Adrenal gland (tissue), 12 donors: ENCODE measurements around the gene TTC8. TPM values are rescaled to one million over a fixed set of nuclear protein-coding genes. Genes with fewer than 3 reads are reported as not detected.
"Not testable (repeated sequence)": the region's sequence is repeated elsewhere in the genome, so short reads cannot be mapped to it uniquely, and the experiment has no call there.

Experiments
- DNase-seq, 7 donors: peaks; one replicate each; pipeline ENCODE4 v3.0.0-alpha.2; 2019 to 2020
- H3K27ac ChIP-seq, 5 donors: fragments of 200-600 bp; sonication (generic) in 4 of 5; 1 replicate in 3 of 5; 2 replicates in 2 of 5; pipeline versions ENCODE4 v1.5.1 to v1.8.0; 2016 to 2020; ENCODE audit warnings: mild to moderate bottlenecking in 1 of 5
- H3K27me3 ChIP-seq: fragments of 200-600 bp; 2 replicates; pipeline ENCODE4 v1.8.0; 2021
- H3K36me3 ChIP-seq, 2 donors: fragments of 200-600 bp; replicated peaks in 1 of 2; 1 replicate in 1 of 2; 2 replicates in 1 of 2; pipeline versions ENCODE4 v1.5.1 to v1.8.0; 2018 to 2022
- H3K4me1 ChIP-seq, 2 donors: fragments of 200-600 bp; replicated peaks in 1 of 2; 1 replicate in 1 of 2; 2 replicates in 1 of 2; pipeline versions ENCODE4 v1.5.1 to v1.8.0; 2018 to 2021
- H3K4me3 ChIP-seq, 4 donors: fragments of 200-600 bp; sonication (generic) in 3 of 4; one replicate each; pipeline ENCODE4 v1.5.1; 2016 to 2018
- H3K9me3 ChIP-seq, 3 donors: fragments of 200-600 bp; sonication (generic) in 1 of 3; replicated peaks in 1 of 3; 1 replicate in 2 of 3; 2 replicates in 1 of 3; pipeline versions ENCODE4 v1.5.1 to v1.8.0; 2016 to 2021
- POLR2A ChIP-seq, 2 donors: fragments of 450-650 bp; IDR thresholded peaks; one replicate each; pipeline ENCODE4 v1.6.1; 2017; ENCODE audit warnings: antibody characterized with exemption in 2 of 2, mild to moderate bottlenecking in 2 of 2, moderate library complexity in 1 of 2
- WGBS, 4 donors: extraction: QIAGEN DNeasy Blood & Tissue Kit in 2 of 4; methylation state at CpG; one replicate each; pipeline versions ENCODE4 v1.1.5 to v1.1.7; 2013 to 2017; 5-methylcytosine and 5-hydroxymethylcytosine counted together
- intact Hi-C, 2 donors: fragments of 100-400 bp; cut with DNase I; formaldehyde crosslinking; loops; one replicate each; pipeline versions ENCODE4 v1.14.1 to v1.15.0; 2022 to 2023
- polyA plus RNA-seq, 3 donors: library from polyadenylated mRNA; stranded (reverse); fragments of 200-250 nt in 2 of 3; fragments of 350-450 nt in 1 of 3; fragmentation: Illumina TruSeq in 1 of 3; extraction: RNeasy Lipid Tissue Mini Kit (QIAGEN cat#74804) in 1 of 3; gene quantifications; one replicate each; pipeline ENCODE4 v1.2.3, GENCODE V29; 2013 to 2014
- total RNA-seq, 9 donors: library from RNA; depleted of rRNA in 4 of 9; stranded (reverse); fragments of >200 nt in 4 of 9; fragments of 120-200 nt in 1 of 9; fragmentation: NEBNext Ultra II Directional in 1 of 9; extraction: Animal tissue kit (Norgen Biotek cat#: 25700) in 1 of 9; gene quantifications; one replicate each; pipeline versions ENCODE4 v1.1.0 to v1.2.4, GENCODE V29; 2013 to 2023
- TF ChIP-seq, protein P1 (sequence below), 6 experiments: fragments of 450-650 bp in 4 of 6; fragments of 200-600 bp in 2 of 6; sonication (generic) in 1 of 6; IDR thresholded peaks; 1 replicate in 5 of 6; 2 replicates in 1 of 6; pipeline versions ENCODE4 v1.5.1 to v1.8.0; 2016 to 2021; ENCODE audit warnings: antibody characterized with exemption in 6 of 6, mild to moderate bottlenecking in 2 of 6, moderate library complexity in 1 of 6
- donor health status: healthy with polysubstance abuse.
- donor health status: Bipolar disorder and iron deficiency.
- donor health status: DM: yes; HTN: yes; CAD: no.
- donor health status: DM: no; HTN: no; CAD: no.
- donor health status: DM: no; HTN: no; CAD: no.
- donor health status: DM: yes; HTN: yes; CAD: no.

Gene TTC8
- total and polyA plus RNA-seq, 12 donors: 40.4 to 184 (median 68.3) TPM

DNA sequence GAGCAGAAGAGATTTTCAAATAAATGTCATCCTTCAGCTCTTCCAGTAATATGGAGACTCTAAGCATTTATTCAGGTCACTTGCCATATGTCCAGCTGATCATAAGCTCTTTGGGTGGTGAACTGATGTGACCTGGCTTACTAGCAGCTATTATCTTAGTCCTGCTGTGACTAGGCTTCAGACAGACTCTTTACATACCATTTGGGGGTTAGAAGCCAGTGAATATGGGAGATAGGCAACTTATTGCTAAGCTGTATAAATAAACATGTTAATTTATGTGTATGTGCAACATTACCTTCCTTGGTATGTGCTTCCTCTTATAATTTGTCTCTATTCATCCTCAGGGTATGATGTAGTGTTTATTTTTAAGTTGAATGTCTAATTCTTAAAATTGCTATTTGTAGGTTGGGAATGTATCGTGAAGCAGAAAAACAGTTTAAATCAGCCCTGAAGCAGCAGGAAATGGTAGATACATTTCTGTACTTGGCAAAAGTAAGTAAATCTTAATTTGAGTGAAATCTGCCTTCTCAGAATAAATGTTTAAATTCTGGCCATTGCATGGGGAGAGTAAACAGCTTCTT lies 32.4 kb downstream of the TTC8 start:
- WGBS, 4 donors: 88 to 93% (median 92%) methylated on average over 1 of the region's 1 CpG
- no peaks in the 10 kb centered on the region for H3K9me3 ChIP-seq
- DNase-seq: no peak
- H3K27me3 ChIP-seq: no peaks in the 10 kb centered on the region
- H3K27ac ChIP-seq: no peak overlapping the region
- H3K4me1 ChIP-seq: no peaks in the 10 kb centered on the region
- intact Hi-C loops: no loop called here
- peaks cover 0 to 30% of the 10 kb centered on the region in 2 donors for H3K36me3 ChIP-seq
- no peak overlapping the region for H3K4me3 ChIP-seq
- TF ChIP-seq POLR2A (IDR thresholded peaks at IDR 0.05): no peak
- TF ChIP-seq, protein P1, sequence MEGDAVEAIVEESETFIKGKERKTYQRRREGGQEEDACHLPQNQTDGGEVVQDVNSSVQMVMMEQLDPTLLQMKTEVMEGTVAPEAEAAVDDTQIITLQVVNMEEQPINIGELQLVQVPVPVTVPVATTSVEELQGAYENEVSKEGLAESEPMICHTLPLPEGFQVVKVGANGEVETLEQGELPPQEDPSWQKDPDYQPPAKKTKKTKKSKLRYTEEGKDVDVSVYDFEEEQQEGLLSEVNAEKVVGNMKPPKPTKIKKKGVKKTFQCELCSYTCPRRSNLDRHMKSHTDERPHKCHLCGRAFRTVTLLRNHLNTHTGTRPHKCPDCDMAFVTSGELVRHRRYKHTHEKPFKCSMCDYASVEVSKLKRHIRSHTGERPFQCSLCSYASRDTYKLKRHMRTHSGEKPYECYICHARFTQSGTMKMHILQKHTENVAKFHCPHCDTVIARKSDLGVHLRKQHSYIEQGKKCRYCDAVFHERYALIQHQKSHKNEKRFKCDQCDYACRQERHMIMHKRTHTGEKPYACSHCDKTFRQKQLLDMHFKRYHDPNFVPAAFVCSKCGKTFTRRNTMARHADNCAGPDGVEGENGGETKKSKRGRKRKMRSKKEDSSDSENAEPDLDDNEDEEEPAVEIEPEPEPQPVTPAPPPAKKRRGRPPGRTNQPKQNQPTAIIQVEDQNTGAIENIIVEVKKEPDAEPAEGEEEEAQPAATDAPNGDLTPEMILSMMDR (IDR thresholded peaks at IDR 0.05): no peak

DNA sequence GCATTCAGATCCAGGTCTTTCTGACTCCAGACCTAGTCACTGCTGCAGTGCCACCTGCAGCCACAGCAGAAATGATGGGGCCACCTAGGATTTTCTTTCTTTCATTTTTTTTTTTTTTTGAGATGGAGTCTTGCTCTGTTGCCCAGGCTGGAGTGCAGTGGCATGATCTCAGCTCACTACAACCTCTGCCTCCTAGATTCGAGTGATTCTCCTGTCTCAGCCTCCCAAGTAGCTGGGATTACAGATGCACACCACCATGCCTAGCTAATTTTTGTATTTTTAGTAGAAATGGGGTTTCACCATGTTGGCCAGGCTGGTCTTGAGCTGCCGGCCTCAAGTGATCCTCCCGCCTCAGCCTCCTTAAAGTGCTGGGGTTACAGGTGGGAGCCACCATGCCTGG lies 33.4 kb downstream of the TTC8 start:
- peaks cover 0 to 34% of the 10 kb centered on the region in 2 donors for H3K36me3 ChIP-seq

GRCh38 chr14:88859118-88859517 lies 34.7 kb downstream of the TTC8 start:
- H3K27ac ChIP-seq, H3K4me3 ChIP-seq, H3K9me3 ChIP-seq, H3K4me1 ChIP-seq, H3K27me3 ChIP-seq, DNase-seq, intact Hi-C loops: not testable (repeated sequence)
- peaks cover 0 to 30% of the 10 kb centered on the region in 2 donors for H3K36me3 ChIP-seq
- WGBS, 4 donors: 94 to 97% (median 95%) methylated on average over 2 of the region's 2 CpGs

More for the DNA sequence above, 33.4 kb downstream of the TTC8 start:
- 95 to 98% (median 97%) methylated on average over 3 of the region's 3 CpGs for WGBS, 4 donors
- H3K4me1 ChIP-seq, H3K9me3 ChIP-seq, intact Hi-C loops, H3K4me3 ChIP-seq, DNase-seq, H3K27me3 ChIP-seq, H3K27ac ChIP-seq: not testable (repeated sequence)

DNA sequence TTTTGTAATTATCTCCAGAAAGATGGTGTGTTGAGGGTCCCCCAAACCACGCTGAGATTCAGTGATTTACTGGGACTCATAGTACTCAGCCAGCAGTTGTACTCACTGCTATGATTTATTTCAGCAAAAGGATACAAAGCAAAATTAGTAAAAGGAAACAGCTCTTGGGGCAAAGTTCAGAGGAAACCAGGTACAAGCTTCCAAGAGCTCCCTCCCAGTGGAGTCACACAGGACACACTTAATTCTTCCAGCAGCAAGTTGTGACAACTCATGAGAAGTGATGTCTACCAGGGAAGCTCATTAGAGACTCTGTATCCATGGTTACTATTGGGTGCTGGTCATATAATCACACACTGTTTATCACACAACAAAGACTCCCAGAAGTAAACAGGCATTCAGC lies 38.7 kb downstream of the TTC8 start:
- H3K36me3 ChIP-seq: peaks cover 0 to 16% of the 10 kb centered on the region in 2 donors
- intact Hi-C loops: loop anchor here in 1 of 2 donors (10.0 kb wide), 1 partner anchor 198 kb away; no protein-coding TSS in a partner anchor
- TF ChIP-seq, protein P1 (IDR thresholded peaks at IDR 0.05): no peak
- TF ChIP-seq POLR2A (IDR thresholded peaks at IDR 0.05): no peak

DNA sequence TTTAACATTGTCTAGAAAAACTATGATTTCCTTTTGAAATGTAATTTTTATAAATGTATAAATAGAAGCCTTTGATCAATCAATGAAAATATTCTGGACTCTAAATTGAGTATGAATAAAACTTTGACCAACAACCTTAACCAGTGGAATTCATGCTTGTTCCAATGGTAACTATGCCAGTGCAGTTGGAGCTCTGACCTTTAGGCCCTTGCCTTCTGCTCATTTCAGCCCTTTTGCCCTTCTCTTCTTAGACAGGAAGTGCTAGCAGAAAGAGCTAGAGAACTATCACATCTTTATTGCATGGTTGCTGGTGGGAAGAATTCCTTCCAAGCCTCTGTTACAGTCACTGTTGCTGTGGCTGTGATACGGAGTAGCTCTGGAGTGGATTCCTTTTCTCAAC lies 39.7 kb downstream of the TTC8 start:
- WGBS, 4 donors: 73 to 93% (median 80%) methylated on average over 1 of the region's 1 CpG
- intact Hi-C loops: loop anchor here in 1 of 2 donors (10.0 kb wide), 1 partner anchor 199 kb away; no protein-coding TSS in a partner anchor

More for the DNA sequence above, 38.7 kb downstream of the TTC8 start:
- H3K4me3 ChIP-seq: no peak overlapping the region
- peaks cover 0 to 9% of the 10 kb centered on the region in 2 donors for H3K4me1 ChIP-seq
- 86 to 99% (median 93%) methylated on average over 1 of the region's 1 CpG for WGBS, 4 donors
- no peak overlapping the region for H3K27ac ChIP-seq
- H3K9me3 ChIP-seq: no peaks in the 10 kb centered on the region
- no peaks in the 10 kb centered on the region for H3K27me3 ChIP-seq
- DNase-seq: no peak

More for the DNA sequence above, 39.7 kb downstream of the TTC8 start:
- peaks cover 0 to 11% of the 10 kb centered on the region in 2 donors for H3K36me3 ChIP-seq
- no peaks in the 10 kb centered on the region for H3K9me3 ChIP-seq
- peaks cover 0 to 9% of the 10 kb centered on the region in 2 donors for H3K4me1 ChIP-seq
- no peak overlapping the region for H3K27ac ChIP-seq
- H3K27me3 ChIP-seq: no peaks in the 10 kb centered on the region
- H3K4me3 ChIP-seq: no peak overlapping the region
- no peak for TF ChIP-seq POLR2A (IDR thresholded peaks at IDR 0.05)
- TF ChIP-seq, protein P1 (IDR thresholded peaks at IDR 0.05): no peak
- no peak for DNase-seq
